ENCODE data around the gene AKAP12.

- TF ChIP-seq POLR2A (IDR thresholded peaks at IDR 0.05; ENCODE audit: low read length) (no peak), GATA1 (IDR thresholded peaks at IDR 0.05; ENCODE audit: low read depth, low read length) (no peak)
Observed at GRCh38 chr6:151323791-151324487, 84.2 kb downstream of the AKAP12 start.

All from erythroblast (primary cell).